Activated T-cell treated with anti-CD3 and anti-CD28 coated beads, Interleukin-2, amount 50 U/mL, for 72 hours (primary cell): ENCODE results near the gene PNMA6E. TPM values are rescaled to one million over a fixed set of nuclear protein-coding genes. Genes with fewer than 3 reads are reported as not detected.

Experiments used
- ATAC-seq, 2 donors: fragments of 150-1000 bp; cut with Tn5 transposase; replicated peaks in 1 of 2; 2 replicates each; pipeline ENCODE4 v1.10.0; 2021; ENCODE audit warnings: moderate library complexity in 2 of 2, mild to moderate bottlenecking in 1 of 2
- DNase-seq, 2 donors: peaks; one replicate each; pipeline ENCODE4 v3.0.0; 2021 to 2022; ENCODE audit warnings: mixed read lengths in 1 of 2
- H3K27ac Mint-ChIP-seq: one replicate; pipeline ENCODE4 v1.8.0; 2022; ENCODE audit warnings: mild to moderate bottlenecking, moderate library complexity, mixed read lengths
- H3K27me3 Mint-ChIP-seq: one replicate; pipeline ENCODE4 v1.8.0; 2022; ENCODE audit warnings: low read depth, mixed read lengths
- H3K36me3 Mint-ChIP-seq, 2 donors: one replicate each; pipeline ENCODE4 v1.8.0; 2022; ENCODE audit warnings: mixed read lengths in 2 of 2, mild to moderate bottlenecking in 1 of 2; ENCODE audit not compliant: insufficient read depth in 2 of 2
- H3K4me1 Mint-ChIP-seq: one replicate; pipeline ENCODE4 v1.8.0; 2022; ENCODE audit warnings: low read depth, mixed read lengths
- H3K4me3 Mint-ChIP-seq, 2 donors: one replicate each; pipeline ENCODE4 v1.8.0; 2022; ENCODE audit warnings: mild to moderate bottlenecking in 2 of 2, mixed read lengths in 2 of 2, moderate library complexity in 2 of 2
- H3K9me3 Mint-ChIP-seq, 2 donors: one replicate each; pipeline ENCODE4 v1.8.0; 2022; ENCODE audit warnings: mixed read lengths in 2 of 2
- total RNA-seq, 2 donors: library from RNA; stranded (reverse); gene quantifications; one replicate each; pipeline ENCODE4 v1.2.3, GENCODE V29; 2022

The PNMA6E gene
- total RNA-seq, 2 donors from 2014 or later: not detected

DNA sequence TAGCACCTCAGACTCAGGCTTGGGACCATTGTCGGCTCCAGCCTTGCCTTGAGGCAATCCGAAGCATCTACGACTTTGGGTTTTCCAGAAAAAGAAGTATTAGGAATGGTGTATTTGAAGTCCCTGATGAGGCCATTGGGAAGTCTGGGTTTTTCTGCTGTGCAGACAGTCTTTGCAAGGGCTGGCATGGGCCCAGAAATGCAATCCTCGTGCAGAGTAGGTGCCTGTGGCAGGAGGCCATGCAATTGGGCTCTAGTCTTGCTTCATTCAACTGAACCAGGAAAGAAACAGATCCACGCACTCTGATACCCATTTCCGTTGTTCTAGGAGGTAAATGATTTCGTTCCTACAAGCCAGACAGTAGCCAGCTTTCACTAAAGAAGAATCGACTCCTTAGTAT, 22.5 kb upstream of the PNMA6E start:
- Mint-ChIP-seq H3K4me1 (no peaks in the 10 kb centered on the region), H3K27ac (no peak overlapping the region), H3K4me3 (no peak overlapping the region), H3K9me3 (peaks cover 0 to 9% of the 10 kb centered on the region in 2 donors), H3K36me3 (no peaks in the 10 kb centered on the region), H3K27me3 (peaks cover 20% of the 10 kb centered on the region)
- no peak for DNase-seq
- ATAC-seq: no peak

GRCh38 chrX:153421856-153422255, 20.7 kb upstream of the PNMA6E start:
- no peaks in the 10 kb centered on the region for H3K36me3 Mint-ChIP-seq
- H3K4me1 Mint-ChIP-seq: no peaks in the 10 kb centered on the region
- H3K4me3 Mint-ChIP-seq: no peak overlapping the region
- peaks cover 8% of the 10 kb centered on the region for H3K27me3 Mint-ChIP-seq
- no peak overlapping the region for H3K27ac Mint-ChIP-seq
- ATAC-seq: no peak
- peaks cover 0 to 2% of the 10 kb centered on the region in 2 donors for H3K9me3 Mint-ChIP-seq
- DNase-seq: no peak

GRCh38 chrX:153420851-153421599, 19.9 kb upstream of the PNMA6E start:
- ATAC-seq (no peak), DNase-seq (no peak)
- Mint-ChIP-seq H3K27me3 (peaks cover 7% of the 10 kb centered on the region), H3K27ac (no peak overlapping the region), H3K9me3 (peaks cover 0 to 2% of the 10 kb centered on the region in 2 donors), H3K4me1 (no peaks in the 10 kb centered on the region), H3K36me3 (no peaks in the 10 kb centered on the region), H3K4me3 (no peak overlapping the region)

DNA sequence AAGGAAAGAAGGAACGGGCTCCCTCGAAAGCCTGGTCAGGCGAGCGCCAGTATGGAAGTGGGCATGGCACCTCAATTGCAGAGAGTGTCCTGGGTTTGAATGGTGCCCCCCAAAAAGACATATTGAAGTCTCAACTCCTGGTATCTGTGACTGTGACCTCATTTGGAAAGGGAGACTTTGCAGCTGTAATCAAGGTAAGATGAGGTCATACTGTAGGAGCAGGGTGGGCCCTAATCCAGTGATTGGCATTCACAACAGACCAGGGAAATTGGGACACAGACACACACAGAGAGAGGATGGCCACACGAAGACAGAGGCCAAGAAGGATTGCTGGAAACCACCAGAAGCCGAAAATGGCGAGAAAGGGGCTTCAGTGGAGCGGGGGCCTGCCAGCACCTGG, 16.5 kb upstream of the PNMA6E start:
- H3K4me1 Mint-ChIP-seq: no peaks in the 10 kb centered on the region
- no peaks in the 10 kb centered on the region for H3K36me3 Mint-ChIP-seq
- ATAC-seq (no peak), DNase-seq (no peak)
- H3K27ac Mint-ChIP-seq: no peak overlapping the region
- no peaks in the 10 kb centered on the region for H3K9me3 Mint-ChIP-seq
- no peaks in the 10 kb centered on the region for H3K27me3 Mint-ChIP-seq
- H3K4me3 Mint-ChIP-seq: no peak overlapping the region

- ATAC-seq: no peak
- Mint-ChIP-seq H3K27ac (no peak overlapping the region), H3K36me3 (no peaks in the 10 kb centered on the region), H3K4me1 (peaks cover 5% of the 10 kb centered on the region), H3K9me3 (no peaks in the 10 kb centered on the region), H3K27me3 (peaks cover 7% of the 10 kb centered on the region), H3K4me3 (no peak overlapping the region)
- no peak for DNase-seq
Measured at GRCh38 chrX:153416781-153417450, 15.8 kb upstream of the PNMA6E start.

- Mint-ChIP-seq H3K9me3 (no peaks in the 10 kb centered on the region), H3K27ac (no peak overlapping the region), H3K27me3 (peaks cover 15% of the 10 kb centered on the region), H3K4me3 (no peak overlapping the region), H3K36me3 (no peaks in the 10 kb centered on the region), H3K4me1 (peaks cover 6% of the 10 kb centered on the region)
- ATAC-seq: no peak
- DNase-seq: no peak
Measured at GRCh38 chrX:153414856-153415510, 13.8 kb upstream of the PNMA6E start.

- ATAC-seq: no peak
- H3K27ac Mint-ChIP-seq: no peak overlapping the region
- H3K27me3 Mint-ChIP-seq: peaks cover 15% of the 10 kb centered on the region
- H3K4me3 Mint-ChIP-seq: no peak overlapping the region
- H3K9me3 Mint-ChIP-seq: no peaks in the 10 kb centered on the region
- peaks cover 6% of the 10 kb centered on the region for H3K4me1 Mint-ChIP-seq
- DNase-seq: no peak
- no peaks in the 10 kb centered on the region for H3K36me3 Mint-ChIP-seq
Measured at GRCh38 chrX:153413731-153414130, 12.6 kb upstream of the PNMA6E start.

GRCh38 chrX:153412746-153413720, 11.9 kb upstream of the PNMA6E start:
- no peaks in the 10 kb centered on the region for H3K9me3 Mint-ChIP-seq
- H3K4me1 Mint-ChIP-seq: peaks cover 6% of the 10 kb centered on the region
- DNase-seq (no peak), ATAC-seq (no peak)
- no peak overlapping the region for H3K27ac Mint-ChIP-seq
- no peak overlapping the region for H3K4me3 Mint-ChIP-seq
- H3K36me3 Mint-ChIP-seq: no peaks in the 10 kb centered on the region
- peaks cover 15% of the 10 kb centered on the region for H3K27me3 Mint-ChIP-seq

DNA sequence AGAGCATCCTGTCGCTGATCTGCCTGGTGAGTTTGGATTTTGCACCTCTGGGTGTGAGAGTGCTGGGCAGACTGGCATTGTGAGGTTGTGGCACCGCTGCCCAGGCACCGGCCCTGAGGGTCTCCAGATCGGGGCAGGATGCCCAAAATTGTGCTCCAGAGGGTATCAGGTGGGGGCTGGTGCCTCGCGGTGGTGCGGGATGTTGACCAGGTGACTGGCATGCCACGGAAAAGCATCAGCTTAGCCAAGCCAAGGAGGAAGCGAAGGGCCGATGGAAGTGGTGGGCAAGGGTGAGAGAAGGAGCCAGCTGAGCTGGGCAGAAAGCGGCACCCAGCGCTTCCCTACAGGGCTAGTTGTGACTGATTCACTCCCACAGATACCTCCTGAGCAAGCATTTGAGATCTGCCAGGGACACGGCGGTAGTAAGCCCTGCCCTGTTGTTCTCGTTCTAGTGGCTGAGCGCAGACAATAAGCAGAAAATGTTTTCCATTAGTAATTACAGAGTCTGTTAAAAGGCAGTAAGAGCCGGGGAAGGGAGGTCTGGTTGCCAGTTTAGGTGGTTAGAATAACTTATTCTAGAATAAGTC, 10.9 kb upstream of the PNMA6E start:
- ATAC-seq: peak in 1 of 2 donors; percentile 6

DNA sequence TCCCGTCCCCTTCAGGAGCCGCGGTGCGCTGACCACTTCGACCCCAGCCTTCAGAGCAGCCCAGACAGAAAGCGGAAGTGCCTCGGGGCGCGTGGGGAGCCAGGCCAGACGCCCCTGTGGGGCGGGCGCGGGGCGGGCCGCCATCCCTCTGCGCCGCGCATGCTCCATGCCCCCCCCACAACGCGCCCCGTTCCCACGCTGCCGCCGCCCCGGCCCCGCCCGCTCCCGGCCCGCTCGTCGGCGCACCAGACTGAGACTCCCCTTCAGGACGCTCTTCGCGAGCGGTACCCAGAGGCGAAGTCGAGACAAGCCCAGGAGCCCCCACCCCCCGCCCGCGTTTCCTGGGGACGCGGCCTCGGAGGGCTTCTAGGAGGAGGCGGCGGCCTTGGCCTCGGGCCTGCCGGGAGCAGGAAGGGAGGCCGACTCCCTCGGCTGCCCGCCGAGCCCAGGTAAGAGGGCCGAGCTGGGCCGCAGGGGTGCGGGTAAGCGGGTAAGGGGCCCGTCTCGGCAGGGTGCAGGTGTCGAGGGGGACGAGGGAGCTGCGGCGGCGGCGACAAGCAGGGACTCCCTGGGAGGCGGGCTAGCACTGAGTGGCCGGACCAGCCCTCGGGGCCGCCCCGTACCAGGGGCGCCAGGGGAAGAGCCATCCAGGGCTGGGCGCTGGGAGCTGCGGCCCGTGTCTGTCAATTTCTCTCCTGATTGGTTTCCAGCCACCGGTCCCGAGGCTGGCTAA, 10.3 kb upstream of the PNMA6E start, which contains the start of gene ZFP92:
Gene ZFP92, plus strand, starts transcription at position 218 of the 733 bp plus-strand sequence. CDS start 6,851 bp downstream, outside the sequence.
- Mint-ChIP-seq H3K36me3 (no peaks in the 10 kb centered on the region), H3K27ac (no peak within 1 kb of the TSS), H3K27me3 (peaks cover 15% of the 10 kb centered on the region), H3K4me1 (peaks cover 6% of the 10 kb centered on the region), H3K9me3 (no peaks in the 10 kb centered on the region), H3K4me3 (peak within 1 kb of the TSS; percentile 81 to 82)
- peak; percentile 86 to 87 for ATAC-seq
- DNase-seq: peak; percentile 60 to 61

More for the DNA sequence above, 10.9 kb upstream of the PNMA6E start:
- no peak for DNase-seq
- Mint-ChIP-seq H3K27me3 (peaks cover 15% of the 10 kb centered on the region), H3K4me3 (peak overlapping the region; percentile 81 to 82), H3K27ac (no peak overlapping the region), H3K4me1 (peaks cover 6% of the 10 kb centered on the region), H3K9me3 (no peaks in the 10 kb centered on the region), H3K36me3 (no peaks in the 10 kb centered on the region)

DNA sequence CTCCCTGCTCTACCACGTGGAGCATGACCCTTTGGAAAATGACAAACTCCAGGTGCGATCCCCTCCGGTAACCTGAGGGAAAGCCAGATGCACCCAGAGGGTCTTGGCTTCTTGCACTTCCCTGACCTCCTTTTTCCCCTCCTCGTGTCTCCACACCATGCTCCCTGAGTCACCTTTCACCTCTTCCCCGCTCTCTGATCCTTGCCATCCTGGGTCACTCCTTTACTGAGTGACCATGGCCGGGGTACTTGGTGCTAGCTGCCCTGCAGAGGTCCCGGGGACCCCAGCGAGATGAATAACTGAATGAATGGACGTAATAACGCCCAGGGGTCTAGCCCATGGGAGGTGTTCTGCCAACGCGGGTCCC, 9.7 kb upstream of the PNMA6E start:
- Mint-ChIP-seq H3K36me3 (no peaks in the 10 kb centered on the region), H3K4me3 (peak overlapping the region; percentile 81), H3K4me1 (peaks cover 6% of the 10 kb centered on the region), H3K27ac (no peak overlapping the region), H3K9me3 (no peaks in the 10 kb centered on the region), H3K27me3 (peaks cover 15% of the 10 kb centered on the region)
- no peak for DNase-seq
- no peak for ATAC-seq

GRCh38 chrX:153410373-153410772, 9.2 kb upstream of the PNMA6E start:
- no peaks in the 10 kb centered on the region for H3K9me3 Mint-ChIP-seq
- H3K4me3 Mint-ChIP-seq: no peak overlapping the region
- H3K27me3 Mint-ChIP-seq: peaks cover 15% of the 10 kb centered on the region
- ATAC-seq: no peak
- H3K36me3 Mint-ChIP-seq: no peaks in the 10 kb centered on the region
- DNase-seq: no peak
- H3K27ac Mint-ChIP-seq: no peak overlapping the region
- H3K4me1 Mint-ChIP-seq: peaks cover 6% of the 10 kb centered on the region
